NCI-H1436 (cell line): ENCODE results near the gene FGD6.
A peak's percentile ranks its signal among the peaks of the same experiment; 100 is the strongest.
"Not testable (repeated sequence)": the region's sequence is repeated elsewhere in the genome, so short reads cannot be mapped to it uniquely, and the experiment has no call there.

Source experiments
- DNase-seq: peaks from one replicate; lab custom pipeline; 2025; lab: John Stamatoyannopoulos, UW

Gene FGD6

DNA sequence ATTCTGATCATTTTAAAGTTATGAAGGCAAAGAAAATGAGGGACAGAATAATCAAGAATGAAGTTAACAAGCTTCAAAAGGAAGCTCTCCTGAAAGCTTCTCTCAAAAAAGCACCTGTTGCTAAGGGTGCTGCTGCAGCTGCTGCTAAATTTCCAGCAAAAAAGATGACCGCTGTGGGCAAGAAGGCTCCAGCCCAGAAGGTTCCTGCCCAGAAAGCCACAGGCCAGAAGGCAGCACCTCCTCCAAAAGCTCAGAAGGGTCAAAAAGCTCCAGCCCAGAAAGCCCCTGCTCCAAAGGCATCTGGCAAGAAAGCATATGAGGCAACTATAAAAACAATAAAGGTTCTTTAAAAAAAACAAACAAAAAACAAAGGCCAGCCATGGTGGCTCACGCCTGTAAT, 91.2 kb downstream of the FGD6 start:
- DNase-seq, result no peak

DNA sequence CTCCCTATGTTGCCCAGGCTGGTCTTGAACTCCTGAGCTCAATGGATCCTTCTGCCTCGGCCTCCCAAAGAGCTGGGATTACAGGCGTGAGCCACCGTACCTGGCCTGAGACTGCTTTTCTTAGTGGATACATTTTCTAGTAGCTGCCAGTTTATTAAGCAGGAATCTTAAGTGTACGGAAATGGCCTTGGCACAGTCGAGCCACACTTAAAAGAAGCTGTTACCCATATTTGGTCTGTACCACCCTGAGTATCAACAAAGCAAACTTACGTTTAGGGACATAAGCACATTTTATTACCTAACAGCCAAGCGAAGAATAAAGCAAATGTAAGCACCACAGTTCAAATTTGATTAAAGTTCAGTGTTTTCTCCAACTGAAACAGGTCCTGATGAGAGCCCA, 93.2 kb downstream of the FGD6 start:
- DNase-seq, result no peak

DNA sequence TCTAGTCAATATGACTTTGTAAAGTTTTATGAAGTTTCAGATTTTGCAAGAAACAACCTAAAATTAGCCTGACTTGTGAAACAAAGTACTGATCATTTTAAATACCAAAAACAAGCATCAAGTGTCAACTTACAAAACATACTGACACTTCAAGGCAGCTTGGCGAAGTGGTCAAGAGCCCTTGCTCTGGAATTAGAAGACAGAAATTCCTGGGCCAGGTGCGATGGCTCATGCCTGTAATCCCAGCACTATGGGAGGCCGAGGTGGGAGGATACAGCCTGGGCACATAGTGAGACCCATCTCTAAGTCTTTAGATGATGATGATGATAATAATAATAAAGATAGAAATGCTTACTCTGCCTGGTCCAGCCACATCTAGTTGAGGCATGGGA, 98.5 kb downstream of the FGD6 start:
- DNase-seq, result no peak

DNA sequence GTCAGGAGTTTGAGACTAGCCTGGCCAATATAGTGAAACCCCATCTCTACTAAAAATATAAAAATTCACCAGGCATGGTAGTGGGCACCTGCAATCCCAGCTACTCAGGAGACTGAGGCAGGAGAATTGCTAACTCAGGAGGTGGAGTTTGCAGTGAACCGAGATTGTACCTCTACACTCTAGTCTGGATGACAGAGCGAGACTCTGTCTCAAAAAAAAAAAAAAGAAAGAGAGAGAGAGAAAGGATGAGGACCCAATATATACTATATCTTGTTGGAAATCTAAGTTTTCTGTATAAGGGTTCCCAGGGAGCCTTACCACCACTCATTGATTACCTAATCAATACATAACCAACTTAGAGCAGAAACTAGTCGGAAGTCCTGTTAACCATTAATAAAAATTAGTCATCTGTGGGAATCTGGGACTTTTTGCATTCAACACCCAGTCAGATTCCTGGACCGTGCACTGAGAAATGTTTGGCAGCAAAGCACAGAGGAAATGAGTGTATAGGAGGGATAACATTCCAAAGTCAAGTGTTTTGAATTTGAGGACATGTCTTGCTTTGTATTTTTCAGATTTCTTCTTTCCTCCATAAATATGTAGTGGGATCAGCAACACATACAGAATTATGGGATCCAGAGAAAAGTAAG, 99.0 kb downstream of the FGD6 start:
- no peak for DNase-seq

DNA sequence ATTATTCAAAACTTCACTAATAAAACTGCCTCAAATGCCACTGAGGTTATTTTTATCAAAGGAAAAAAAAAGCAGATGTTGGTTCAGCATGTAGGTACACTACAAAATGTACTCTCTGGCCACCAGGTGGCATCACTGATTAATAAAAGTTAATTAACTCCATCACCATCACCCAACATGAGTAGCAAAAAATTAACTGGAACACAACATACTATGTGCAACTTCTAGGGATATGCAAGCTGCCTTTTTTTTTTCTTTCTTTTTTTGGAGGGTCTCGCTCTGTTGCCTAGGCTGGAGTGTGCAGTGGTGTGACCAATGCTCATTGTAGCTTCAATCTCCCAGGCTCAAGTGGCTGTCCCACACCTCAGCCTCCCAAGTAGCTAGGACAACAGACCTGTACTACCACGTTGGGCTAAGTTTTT, 100.1 kb downstream of the FGD6 start:
- peak; percentile 53 for DNase-seq

DNA sequence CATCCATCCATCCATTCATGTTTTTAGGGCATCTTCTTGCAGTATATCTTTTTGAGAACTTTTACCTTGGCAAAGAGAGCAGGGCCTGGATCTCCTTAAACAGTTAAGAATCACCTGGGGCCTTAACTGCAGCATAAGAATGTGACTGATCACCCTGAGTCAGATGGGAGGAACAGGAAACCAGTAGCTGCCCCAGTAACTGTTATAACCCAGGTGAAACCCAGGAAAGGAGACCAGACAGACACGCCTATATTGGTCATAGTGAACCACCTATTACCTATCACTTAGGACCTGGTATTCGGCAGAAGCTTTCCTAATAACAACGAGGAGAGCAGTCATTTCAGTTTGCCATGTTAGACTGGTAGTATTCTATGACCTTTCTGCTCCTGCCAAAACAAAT, 100.5 kb downstream of the FGD6 start:
- no peak for DNase-seq

DNA sequence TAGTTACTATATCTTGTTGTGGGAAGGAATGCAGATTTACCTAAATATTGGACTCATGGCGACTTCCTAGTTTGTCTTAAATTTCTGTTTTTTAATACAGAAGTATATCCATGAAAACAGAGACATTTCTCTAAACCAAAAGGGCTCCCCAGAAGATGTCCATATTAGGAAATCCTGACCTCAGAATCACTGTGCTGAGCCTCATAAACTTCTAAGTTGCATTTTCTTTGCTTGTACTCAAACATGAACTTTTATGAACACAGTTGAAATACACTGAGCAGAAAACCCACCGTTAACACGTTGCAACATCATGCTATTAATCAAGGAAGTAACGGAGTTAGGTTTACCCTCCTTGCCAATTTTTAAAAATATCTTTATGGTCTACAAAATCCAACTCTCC, 100.9 kb downstream of the FGD6 start:
- DNase-seq, result no peak

DNA sequence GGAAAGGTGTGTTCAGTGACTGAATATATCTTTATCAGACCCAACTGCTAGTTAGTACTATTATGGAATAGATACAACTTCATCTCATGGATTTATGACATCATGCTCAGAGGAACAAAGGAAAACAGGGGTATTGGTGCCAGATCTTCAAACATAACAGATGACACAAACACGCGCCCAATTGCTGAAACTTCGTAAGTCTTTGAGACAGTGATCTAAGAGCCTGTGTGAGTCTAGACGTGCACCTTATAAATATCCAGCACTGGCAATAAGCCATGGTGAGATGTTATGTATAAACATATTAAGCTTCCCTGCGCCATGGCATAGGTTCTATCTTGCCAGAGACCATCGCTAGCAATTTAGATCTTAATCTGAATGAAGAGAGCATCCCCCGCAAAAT, 101.6 kb downstream of the FGD6 start:
- DNase-seq, result no peak

DNA sequence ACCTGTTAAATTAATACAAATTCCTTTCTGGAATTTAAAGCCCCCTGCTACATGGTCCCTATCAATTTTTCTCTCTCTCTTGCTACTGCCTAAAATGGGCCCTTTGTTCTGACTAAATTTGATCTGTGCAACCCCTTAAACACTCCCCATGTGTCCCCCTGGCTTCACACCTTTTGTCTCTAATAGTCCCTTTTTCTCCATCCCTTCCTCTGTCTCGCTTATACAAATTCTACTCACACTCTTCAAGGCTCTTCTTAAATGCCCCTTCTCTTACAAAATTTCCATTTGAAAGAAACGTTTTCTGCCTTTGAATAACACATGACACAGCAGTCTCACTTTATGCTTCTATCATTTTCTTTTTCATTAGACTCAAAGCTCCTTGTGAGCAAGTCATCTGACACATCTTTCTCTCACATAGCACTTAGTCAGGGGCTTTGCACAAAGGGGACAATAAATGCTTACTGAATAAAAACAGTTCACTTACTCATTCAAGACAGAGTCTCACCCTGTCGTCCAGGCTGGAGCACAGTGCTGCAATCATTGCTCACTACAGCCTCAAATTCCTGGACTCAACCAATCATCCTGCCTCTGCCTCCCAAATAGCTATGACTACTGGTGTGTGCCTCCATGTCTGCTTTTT, 102.4 kb downstream of the FGD6 start:
- no peak for DNase-seq

DNA sequence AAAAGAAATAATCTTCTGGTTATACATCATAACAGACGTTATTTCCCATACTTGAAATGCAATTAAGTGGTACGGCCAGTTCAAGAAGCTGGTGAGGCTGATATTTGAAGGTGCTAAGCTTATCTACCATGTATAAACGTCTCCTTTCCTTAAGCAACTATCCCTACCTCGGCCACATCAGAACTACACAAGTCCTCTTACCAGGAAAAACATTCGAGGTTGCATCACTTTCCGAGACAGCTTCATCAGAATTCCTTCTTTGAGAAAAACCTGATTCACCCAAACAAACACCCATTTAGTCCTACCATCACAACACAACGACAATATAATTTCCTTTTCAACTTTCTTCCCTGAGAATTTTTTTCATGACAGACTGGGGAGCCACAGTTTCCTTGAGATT, 109.9 kb downstream of the FGD6 start:
- no peak for DNase-seq

DNA sequence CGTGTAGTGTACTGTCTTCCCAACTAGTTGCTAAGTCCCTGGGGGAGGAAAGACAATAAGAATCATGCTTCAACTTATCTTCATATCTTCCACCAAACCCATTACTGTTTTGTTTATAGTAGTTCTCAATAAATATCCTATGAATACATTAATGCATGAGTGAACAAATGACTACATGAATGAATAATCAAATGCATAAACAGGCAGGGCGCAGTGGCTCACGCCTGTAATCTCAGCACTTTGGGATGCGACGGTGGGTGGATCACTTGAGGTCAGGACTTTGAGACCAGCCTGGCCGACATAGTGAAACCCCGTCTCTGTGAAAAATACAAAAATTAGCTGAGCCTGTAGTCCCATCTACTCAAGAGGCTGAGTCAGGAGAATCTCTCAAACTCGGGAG, 111.7 kb downstream of the FGD6 start:
- no peak for DNase-seq

DNA sequence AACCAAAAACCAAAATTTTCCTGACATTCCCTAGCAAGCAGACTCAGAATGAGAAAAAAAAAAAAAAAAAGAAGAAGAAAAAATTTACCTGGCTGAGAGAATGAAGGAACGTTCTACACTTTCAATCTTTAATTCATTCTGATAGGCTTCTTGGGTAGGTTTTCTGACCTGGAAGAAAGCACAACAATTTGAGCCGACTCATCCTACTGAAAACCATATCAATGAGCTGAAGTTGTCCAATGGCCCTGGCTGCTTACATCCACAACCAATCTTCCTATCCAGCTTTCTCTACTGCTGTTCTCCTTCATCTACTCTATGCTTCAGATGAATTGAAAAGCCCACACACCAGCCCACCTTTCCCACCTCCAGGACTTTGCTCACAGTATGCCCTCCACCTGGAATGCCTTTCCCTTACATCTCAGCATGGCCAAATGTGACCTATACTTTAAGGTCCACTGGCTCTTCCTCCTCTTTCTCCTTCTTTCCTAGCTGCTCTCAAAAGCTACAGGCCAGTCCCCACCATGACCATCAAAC, 112.3 kb downstream of the FGD6 start:
- no peak for DNase-seq

DNA sequence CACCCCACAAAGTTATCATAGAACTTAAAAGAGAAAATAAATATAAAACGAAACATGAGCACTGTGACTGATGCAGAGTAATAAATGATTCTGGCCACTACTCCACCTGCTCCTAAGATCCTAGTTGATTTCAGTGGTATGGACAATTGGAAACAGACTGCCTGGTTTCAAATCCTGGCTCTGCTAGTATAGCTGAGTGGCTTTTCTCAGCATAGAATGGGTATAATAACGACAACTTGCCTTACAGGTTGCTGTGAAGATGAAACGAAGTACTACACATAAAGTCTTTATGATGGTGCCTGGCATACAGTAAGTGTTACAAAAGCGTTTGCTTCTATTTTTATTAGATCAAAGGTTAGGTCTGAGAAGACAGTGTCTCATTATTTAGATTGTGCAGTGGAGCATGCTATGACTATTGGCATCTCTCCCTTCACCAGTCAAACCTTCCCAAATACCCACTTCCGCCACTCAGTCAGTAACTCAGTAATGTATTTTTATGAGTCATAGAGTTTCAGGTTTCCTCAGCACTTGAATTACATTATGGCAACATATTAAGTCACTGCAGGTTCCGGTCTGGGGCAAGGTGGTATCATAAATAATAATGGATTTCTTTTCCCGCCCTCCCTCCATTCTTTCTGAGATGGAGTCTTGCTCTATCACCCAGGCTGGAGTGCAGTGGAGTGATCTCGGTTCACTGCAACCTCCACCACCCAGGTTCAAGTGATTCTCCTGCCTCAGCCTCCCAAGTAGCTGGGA, 114.2 kb downstream of the FGD6 start:
- peak; percentile 54 for DNase-seq

DNA sequence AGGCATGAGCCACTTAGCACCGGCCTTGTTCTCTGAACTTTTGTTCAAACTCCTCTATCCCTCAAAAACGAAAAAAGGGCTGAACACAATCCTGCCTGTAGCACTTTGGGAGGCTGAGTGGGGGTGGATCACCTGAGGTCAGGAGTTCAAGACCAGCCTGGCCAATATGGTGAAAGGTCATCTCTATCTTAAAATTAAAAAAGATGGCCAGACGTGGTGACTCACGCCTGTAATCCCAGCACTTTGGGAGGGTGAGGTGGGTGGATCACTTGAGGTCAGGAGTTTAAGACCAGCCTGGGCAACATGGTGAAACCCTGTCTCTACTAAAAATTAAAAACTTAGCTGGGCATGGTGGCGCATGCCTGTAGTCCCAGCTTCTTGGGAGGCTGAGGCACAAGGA, 115.3 kb downstream of the FGD6 start:
- not testable (repeated sequence) for DNase-seq

DNA sequence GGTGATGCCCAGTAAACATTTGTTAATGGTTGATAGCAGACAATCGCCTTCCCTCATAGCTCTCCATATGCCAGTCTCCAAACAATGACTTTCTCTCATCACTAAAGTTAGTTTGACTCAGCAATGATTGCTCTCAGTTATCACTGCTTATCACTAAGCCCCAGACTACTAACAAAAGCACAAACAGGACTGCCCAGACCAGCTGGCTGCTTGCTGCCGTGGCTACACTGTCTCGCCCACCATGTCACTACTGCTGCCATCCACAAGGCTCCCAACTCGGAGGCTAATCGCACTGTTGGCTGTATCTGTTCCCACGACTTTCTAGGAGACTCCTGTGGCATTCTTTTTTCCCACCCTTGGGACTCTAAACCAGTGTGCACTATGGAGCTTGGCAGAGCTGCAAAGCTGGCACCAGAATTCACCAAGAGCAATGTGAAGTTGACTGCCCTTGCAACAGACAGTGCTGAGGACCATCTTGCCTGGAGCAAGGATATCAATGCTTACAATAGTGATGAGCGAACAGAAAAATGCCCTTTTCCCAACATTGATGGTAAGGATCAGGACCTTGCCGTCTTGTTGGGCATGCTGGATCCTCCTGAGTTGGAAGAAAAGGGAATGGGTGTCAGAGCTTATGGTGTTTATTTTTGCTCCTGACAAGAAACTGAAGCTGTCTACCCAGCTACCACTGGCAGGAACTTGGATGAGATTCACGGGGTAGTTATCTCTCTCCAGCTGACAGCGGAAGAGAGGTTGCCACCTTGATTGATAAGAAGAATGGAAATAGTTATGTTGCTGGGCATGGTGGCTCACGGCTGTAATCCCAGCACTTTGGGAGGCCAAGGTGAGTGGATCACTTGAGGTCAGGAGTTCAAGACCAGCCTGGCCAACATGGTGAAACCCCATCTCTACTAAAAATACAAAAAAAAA, 116.7 kb downstream of the FGD6 start:
- no peak for DNase-seq

DNA sequence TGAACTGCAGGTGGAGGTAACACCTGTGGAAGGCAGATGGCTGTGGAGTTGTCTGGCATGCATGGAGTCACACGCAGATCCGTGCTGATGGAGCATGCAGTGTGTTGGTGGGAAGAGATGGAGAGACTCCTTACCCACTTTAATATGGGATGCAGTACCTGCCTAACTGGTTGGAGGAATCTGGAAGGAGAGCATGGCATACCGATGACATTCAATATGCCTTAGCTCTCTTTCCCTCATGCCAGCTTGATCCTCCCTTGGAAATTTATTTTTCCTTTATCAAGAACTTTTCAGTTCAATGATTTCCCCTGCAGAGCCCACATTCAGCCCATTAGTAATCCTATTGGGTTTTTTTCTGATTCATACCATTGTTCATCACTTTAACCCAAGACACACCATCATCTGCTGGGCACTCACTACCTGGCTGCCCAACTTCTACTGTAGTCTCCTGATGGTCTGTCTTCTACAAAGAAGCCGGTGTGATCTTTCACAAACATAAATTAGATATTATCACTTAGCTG, 117.9 kb downstream of the FGD6 start:
- DNase-seq, result no peak

DNA sequence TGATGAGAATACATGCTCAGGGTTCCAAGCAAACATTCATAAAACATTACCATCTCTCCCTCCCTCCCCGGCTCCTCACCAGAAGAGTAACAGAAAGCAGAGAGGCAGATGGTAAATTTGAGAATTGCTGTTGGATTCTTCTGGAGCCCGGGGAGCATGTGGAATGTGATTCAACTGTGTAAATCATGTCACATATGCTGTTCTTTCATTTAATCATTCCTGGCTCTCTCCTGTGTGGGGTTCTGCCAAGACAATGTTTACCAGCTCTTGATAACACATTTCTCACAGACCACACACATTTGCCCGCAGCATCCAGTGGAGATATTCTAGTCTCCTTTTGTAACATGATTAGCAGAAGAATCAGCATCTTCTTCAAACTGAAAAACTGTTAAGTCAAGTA, 120.4 kb downstream of the FGD6 start:
- no peak for DNase-seq

DNA sequence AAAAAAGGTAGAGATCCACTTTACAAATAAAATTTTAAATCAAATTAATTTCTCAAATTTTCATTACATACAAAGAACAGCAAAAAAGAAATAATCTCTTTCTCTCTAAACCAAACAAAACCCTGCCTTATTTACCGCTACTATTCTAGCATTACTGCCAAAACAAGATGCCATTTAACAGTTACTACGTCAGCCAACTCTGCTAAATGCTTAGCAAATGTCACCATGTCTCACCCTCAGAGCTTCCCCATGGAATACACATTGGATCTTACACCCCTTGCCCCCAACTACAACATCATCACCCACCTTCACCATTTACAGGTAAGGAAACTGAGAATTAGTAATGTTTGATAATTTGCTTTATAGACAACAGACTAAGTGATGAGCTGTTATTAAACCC, 120.9 kb downstream of the FGD6 start:
- no peak for DNase-seq

DNA sequence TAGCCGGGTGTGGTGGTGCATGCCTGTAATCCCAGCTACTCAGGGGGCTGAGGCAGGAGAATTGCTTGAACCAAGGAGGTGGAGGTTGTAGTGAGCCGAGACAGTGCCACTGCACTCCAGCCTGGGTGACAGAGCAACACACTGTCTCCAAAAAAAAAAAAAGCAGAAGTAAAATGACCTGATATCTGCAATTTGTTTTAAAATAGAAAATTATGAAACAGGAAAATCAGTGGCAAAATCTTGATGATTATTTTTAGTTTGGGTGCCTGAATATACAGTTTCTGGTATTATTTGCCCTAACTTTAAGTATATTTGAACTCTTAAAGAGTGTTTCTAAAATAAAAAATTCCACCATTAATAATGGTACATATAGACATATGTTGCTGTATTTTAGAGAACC, 121.4 kb downstream of the FGD6 start:
- not testable (repeated sequence) for DNase-seq

DNA sequence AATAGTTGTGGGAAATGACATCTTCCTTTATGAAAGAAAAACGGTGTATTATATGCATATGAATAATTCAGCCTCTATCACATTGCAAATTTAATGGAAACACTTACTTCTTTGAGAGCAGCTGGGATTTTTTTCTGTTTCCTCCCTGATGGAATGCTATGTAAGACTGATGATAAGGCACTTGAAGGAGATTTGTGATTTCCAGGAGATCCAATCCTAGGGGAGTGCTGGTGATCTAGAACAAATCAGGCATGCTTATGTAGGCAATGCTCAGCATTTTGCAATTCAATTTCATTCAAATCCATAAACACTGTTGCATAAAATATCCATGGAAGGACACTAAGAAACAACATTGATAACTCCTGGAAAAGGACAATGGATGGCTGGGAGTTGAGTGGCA, 127.8 kb downstream of the FGD6 start:
- no peak for DNase-seq

DNA sequence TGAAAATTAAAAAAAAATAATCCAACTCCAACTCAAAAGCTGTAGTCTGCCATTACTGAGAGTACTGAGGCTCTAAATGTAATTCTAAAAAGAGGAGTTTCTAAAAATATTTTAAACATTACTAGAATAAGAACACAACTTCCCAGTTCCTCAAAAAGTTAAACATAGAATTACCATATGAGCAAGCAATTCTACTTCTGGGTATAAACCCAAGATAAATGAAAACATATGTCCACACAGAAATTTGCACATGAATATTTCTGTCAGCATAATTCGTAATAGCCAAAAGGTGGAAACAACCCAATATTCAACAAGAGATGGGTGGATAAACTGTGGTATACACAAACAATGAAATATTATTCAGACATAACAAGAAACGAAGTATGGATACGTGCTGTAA, 128.9 kb downstream of the FGD6 start:
- no peak for DNase-seq

DNA sequence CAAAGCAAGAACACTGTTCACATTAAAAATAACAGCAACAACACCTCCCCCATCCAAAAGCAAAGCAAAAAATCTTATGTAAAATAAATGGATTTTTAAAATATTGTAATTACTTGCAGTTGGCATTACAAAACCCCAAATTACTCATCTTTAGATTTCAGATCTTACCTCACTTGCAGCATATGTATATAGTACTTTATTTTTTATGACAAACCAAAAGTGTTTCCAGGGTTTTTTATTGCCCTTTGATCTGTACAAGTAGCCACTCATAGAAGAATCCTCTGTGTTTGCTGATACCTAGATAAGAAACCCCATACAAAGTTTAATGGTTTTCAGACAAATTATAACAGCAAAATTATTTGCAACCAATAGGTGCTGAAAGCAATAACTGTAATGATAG, 131.7 kb downstream of the FGD6 start:
- no peak for DNase-seq
